SK-N-SH treated with all-trans-retinoic acid at 6 μM for 48 hours (cell line): ENCODE results near the gene ZC2HC1B.

Source experiments
- CSDC2 ChIP-seq: fragments of 250-450 bp; sonication (Bioruptor Pico); IDR thresholded peaks from 2 replicates; pipeline ENCODE4 v1.5.0; 2020; ENCODE audit warnings: mild to moderate bottlenecking, moderate library complexity
- PATZ1 ChIP-seq: fragments of 250-450 bp; sonication (Bioruptor Pico); IDR thresholded peaks from 2 replicates; pipeline ENCODE4 v1.8.0; 2020; ENCODE audit warnings: mild to moderate bottlenecking, moderate library complexity, borderline replicate concordance
- PPARA ChIP-seq: fragments of 250-450 bp; sonication (Bioruptor Pico); IDR thresholded peaks from 2 replicates; pipeline ENCODE4 v1.5.0; 2020; ENCODE audit warnings: mild to moderate bottlenecking, borderline replicate concordance
- RARB ChIP-seq: fragments of 250-450 bp; sonication (Bioruptor Pico); IDR thresholded peaks from 2 replicates; pipeline ENCODE4 v1.8.0; 2021; ENCODE audit warnings: mild to moderate bottlenecking, moderate library complexity
- TCF4 ChIP-seq: fragments of 250-450 bp; sonication (Bioruptor Pico); IDR thresholded peaks from 2 replicates; pipeline ENCODE4 v1.8.0; 2021; ENCODE audit warnings: mild to moderate bottlenecking, moderate library complexity, borderline replicate concordance
- TF ChIP-seq, protein P1 (sequence below): fragments of 250-450 bp; sonication (Bioruptor Pico); IDR thresholded peaks from 2 replicates; pipeline ENCODE4 v1.5.0; 2020; ENCODE audit warnings: mild to moderate bottlenecking, moderate library complexity
- TF ChIP-seq, protein P2 (sequence below): fragments of 250-450 bp; sonication (Bioruptor Pico); IDR thresholded peaks from 2 replicates; pipeline ENCODE4 v1.5.1; 2021; ENCODE audit warnings: mild to moderate bottlenecking, moderate library complexity

DNA sequence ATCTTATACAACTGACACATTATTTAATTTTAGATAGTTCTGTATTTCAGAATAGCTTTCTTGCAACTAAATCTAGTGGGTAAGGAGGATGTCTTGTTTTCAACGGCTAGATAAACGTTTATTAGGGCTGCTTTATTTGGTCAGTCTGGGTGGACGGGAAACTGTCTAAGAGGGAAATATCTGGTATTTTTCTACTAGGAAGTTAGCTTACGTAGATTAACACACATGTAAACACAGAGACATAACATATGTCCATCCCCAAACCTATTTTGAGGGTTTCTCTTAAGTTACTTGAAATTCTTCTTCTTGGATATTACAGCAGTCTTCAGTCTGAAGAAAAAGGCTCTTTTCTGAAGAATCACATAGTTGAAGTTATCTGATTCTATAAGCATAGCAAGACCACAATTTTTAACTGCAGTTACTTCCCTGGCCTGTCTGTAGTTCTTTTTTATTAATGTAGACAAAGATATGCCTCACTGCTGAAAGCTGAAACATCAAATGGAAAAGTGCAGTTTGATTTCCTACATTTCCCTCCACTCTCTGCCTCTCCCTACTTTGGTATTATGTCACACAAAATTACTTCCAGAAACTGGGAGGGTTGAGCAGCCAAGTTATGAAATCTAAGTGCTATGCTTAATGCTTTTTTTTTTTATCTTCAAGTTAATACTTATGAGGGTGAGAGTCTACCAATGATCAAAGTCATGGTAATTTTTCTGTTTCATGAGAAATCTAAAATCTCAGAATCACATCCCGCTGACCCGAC lies 106.4 kb downstream of the ZC2HC1B start:
- TF ChIP-seq RARB (CRISPR knock-in tag) (no peak), CSDC2 (CRISPR knock-in tag) (no peak), PATZ1 (CRISPR knock-in tag) (no peak), PPARA (no peak), TCF4 (CRISPR knock-in tag) (no peak)
- TF ChIP-seq, protein P1, sequence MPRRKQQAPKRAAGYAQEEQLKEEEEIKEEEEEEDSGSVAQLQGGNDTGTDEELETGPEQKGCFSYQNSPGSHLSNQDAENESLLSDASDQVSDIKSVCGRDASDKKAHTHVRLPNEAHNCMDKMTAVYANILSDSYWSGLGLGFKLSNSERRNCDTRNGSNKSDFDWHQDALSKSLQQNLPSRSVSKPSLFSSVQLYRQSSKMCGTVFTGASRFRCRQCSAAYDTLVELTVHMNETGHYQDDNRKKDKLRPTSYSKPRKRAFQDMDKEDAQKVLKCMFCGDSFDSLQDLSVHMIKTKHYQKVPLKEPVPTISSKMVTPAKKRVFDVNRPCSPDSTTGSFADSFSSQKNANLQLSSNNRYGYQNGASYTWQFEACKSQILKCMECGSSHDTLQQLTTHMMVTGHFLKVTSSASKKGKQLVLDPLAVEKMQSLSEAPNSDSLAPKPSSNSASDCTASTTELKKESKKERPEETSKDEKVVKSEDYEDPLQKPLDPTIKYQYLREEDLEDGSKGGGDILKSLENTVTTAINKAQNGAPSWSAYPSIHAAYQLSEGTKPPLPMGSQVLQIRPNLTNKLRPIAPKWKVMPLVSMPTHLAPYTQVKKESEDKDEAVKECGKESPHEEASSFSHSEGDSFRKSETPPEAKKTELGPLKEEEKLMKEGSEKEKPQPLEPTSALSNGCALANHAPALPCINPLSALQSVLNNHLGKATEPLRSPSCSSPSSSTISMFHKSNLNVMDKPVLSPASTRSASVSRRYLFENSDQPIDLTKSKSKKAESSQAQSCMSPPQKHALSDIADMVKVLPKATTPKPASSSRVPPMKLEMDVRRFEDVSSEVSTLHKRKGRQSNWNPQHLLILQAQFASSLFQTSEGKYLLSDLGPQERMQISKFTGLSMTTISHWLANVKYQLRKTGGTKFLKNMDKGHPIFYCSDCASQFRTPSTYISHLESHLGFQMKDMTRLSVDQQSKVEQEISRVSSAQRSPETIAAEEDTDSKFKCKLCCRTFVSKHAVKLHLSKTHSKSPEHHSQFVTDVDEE (CRISPR knock-in tag), result no peak
- TF ChIP-seq, protein P2, sequence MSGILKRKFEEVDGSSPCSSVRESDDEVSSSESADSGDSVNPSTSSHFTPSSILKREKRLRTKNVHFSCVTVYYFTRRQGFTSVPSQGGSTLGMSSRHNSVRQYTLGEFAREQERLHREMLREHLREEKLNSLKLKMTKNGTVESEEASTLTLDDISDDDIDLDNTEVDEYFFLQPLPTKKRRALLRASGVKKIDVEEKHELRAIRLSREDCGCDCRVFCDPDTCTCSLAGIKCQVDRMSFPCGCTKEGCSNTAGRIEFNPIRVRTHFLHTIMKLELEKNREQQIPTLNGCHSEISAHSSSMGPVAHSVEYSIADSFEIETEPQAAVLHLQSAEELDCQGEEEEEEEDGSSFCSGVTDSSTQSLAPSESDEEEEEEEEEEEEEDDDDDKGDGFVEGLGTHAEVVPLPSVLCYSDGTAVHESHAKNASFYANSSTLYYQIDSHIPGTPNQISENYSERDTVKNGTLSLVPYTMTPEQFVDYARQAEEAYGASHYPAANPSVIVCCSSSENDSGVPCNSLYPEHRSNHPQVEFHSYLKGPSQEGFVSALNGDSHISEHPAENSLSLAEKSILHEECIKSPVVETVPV, result no peak
